ENCODE data around the gene TRMT1L. TPM values are rescaled to one million over a fixed set of nuclear protein-coding genes. Genes with fewer than 3 reads are reported as not detected.

The TRMT1L gene
- total RNA-seq, 6 donors from 2014 or later, result 7.3 to 42.2 (median 13.6) TPM

DNA sequence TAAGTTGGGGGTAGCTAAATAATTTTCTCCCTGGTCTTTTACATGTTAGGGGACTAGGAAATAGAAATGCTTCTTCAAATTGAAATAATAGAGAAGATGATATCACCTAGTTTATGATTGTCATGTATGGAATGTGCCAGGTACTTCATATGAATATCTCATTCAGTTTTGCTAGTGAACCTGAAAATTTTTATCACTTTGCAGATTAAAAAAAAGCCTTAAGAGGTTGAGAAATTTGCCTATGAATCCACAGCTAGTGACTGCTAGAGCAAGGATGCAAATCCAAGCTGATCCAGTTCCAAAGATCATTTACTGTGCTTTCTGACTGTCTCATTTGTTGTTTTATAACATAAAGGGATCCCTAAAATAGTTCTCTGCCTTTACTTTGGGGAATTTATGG, 86.7 kb downstream of the TRMT1L start:
- no peak for DNase-seq
- no peaks in the 10 kb centered on the region for H3K27me3 ChIP-seq
- ATAC-seq (ENCODE audit: low FRiP score in 2 of 2), result no peak
- TF ChIP-seq, protein P1, sequence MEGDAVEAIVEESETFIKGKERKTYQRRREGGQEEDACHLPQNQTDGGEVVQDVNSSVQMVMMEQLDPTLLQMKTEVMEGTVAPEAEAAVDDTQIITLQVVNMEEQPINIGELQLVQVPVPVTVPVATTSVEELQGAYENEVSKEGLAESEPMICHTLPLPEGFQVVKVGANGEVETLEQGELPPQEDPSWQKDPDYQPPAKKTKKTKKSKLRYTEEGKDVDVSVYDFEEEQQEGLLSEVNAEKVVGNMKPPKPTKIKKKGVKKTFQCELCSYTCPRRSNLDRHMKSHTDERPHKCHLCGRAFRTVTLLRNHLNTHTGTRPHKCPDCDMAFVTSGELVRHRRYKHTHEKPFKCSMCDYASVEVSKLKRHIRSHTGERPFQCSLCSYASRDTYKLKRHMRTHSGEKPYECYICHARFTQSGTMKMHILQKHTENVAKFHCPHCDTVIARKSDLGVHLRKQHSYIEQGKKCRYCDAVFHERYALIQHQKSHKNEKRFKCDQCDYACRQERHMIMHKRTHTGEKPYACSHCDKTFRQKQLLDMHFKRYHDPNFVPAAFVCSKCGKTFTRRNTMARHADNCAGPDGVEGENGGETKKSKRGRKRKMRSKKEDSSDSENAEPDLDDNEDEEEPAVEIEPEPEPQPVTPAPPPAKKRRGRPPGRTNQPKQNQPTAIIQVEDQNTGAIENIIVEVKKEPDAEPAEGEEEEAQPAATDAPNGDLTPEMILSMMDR (IDR thresholded peaks at IDR 0.05), result no peak
- TF ChIP-seq EP300 (IDR thresholded peaks at IDR 0.05), result no peak
- TF ChIP-seq POLR2AphosphoS5 (IDR thresholded peaks at IDR 0.05), result no peak
- no peak for TF ChIP-seq POLR2A (IDR thresholded peaks at IDR 0.05)
- no peaks in the 10 kb centered on the region for H3K9me3 ChIP-seq
- no peaks in the 10 kb centered on the region for H3K4me1 ChIP-seq
- no peak overlapping the region for H3K4me3 ChIP-seq
- no peaks in the 10 kb centered on the region for H3K36me3 ChIP-seq
- no peak overlapping the region for H3K27ac ChIP-seq

DNA sequence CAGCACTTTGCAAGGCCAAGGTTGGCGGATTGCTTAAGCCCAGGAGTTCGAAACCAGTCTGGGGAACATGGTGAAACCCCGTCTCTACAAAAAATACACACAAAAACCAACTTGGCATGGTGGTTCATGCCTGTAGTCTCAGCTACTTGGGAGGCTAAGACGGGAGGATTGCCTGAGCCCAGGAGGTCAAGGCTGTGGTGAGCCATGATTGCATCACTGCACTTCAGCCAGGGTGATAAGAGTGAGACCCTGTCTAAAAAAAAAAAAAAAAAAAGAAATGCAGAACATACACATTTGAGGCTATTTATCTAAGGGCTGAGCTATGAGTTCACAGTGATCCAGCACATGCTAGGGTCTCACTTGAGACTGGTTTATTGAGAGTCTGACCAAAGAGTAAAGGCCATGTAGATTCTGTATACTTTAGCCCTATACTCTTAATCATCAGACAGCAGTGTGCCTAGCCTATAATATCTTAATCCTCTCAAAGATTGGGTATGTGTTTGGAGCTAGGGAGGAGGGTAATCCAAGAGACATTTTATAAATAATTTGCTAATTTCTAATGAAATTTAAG, 87.5 kb downstream of the TRMT1L start:
- 77 to 92% methylated on average over 4 of the region's 4 CpGs for WGBS, 2 donors
- DNase-seq (no peak), ATAC-seq (ENCODE audit: low FRiP score in 2 of 2) (no peak)
- no peak for TF ChIP-seq EP300 (IDR thresholded peaks at IDR 0.05)
- TF ChIP-seq, protein P1 (IDR thresholded peaks at IDR 0.05), result no peak
- Histone ChIP-seq H3K36me3 (no peaks in the 10 kb centered on the region), H3K9me3 (no peaks in the 10 kb centered on the region), H3K27me3 (no peaks in the 10 kb centered on the region), H3K27ac (no peak overlapping the region), H3K4me1 (no peaks in the 10 kb centered on the region), H3K4me3 (no peak overlapping the region)

DNA sequence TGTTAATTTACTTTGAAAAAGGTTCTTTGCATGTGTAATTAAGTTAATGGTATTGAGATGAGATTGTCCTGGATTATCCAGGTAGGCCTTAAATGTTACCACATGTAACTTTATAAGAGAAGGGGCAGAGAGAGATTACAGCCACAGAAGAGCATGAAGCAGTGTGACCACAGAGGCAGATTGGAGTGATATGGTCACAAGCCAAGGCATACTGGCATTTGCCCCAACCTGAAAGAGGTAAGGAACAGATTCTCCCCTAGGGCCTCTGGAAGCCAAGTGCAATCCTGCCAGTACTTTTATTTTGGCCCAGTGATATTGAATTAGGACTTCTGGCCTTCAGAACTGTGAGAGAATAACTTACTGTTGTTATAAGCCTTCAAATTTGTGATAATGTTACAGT, 88.4 kb downstream of the TRMT1L start:
- H3K9me3 ChIP-seq, result no peaks in the 10 kb centered on the region
- H3K4me1 ChIP-seq, result peaks cover 0 to 2% (median 0%) of the 10 kb centered on the region in 4 donors
- ATAC-seq (ENCODE audit: low FRiP score in 2 of 2) (no peak), DNase-seq (no peak)
- no peak overlapping the region for H3K4me3 ChIP-seq
- H3K27ac ChIP-seq, result no peak overlapping the region
- no peaks in the 10 kb centered on the region for H3K36me3 ChIP-seq
- no peaks in the 10 kb centered on the region for H3K27me3 ChIP-seq
- no peak for TF ChIP-seq POLR2A (IDR thresholded peaks at IDR 0.05)

Other genes starting within 250 kb of the TRMT1L start
- gene NIBAN1, start 182.4 kb downstream of the TRMT1L start, total RNA-seq, result 10 to 100 TPM; 23.0 to 46.3 (median 39.2) TPM
- gene RNF2, start 111.4 kb downstream of the TRMT1L start, total RNA-seq, result 10 to 100 TPM in 4 of 6 donors, 1 to 10 TPM in 2; 4.2 to 17.8 (median 12.1) TPM
- 10 to 100 TPM in 2 of 6 donors, 1 to 10 TPM in 4; 3.1 to 15.7 (median 6.0) TPM for gene SWT1, start 214 bp upstream of the TRMT1L start, total RNA-seq
- 100 to 1,000 TPM in 2 of 6 donors, 10 to 100 TPM in 4; 75.4 to 104 (median 83.6) TPM for gene IVNS1ABP, start 160.3 kb upstream of the TRMT1L start, total RNA-seq